AG10803 (cell line): ENCODE data around the gene PPDPF.

Experiments
- DNase-seq: peaks from one replicate; pipeline ENCODE4 v3.0.0; 2010; ENCODE audit warnings: low read depth
- H3K4me3 ChIP-seq: 2 replicates; pipeline ENCODE4 v1.5.1; 2011; ENCODE audit warnings: mild to moderate bottlenecking, low read length, control low read depth
- CTCF ChIP-seq: conservative IDR thresholded peaks from 2 replicates; pipeline ENCODE4 v1.5.1; 2011; ENCODE audit warnings: mild to moderate bottlenecking, low read length, control low read depth, inconsistent platforms

The PPDPF gene

DNA sequence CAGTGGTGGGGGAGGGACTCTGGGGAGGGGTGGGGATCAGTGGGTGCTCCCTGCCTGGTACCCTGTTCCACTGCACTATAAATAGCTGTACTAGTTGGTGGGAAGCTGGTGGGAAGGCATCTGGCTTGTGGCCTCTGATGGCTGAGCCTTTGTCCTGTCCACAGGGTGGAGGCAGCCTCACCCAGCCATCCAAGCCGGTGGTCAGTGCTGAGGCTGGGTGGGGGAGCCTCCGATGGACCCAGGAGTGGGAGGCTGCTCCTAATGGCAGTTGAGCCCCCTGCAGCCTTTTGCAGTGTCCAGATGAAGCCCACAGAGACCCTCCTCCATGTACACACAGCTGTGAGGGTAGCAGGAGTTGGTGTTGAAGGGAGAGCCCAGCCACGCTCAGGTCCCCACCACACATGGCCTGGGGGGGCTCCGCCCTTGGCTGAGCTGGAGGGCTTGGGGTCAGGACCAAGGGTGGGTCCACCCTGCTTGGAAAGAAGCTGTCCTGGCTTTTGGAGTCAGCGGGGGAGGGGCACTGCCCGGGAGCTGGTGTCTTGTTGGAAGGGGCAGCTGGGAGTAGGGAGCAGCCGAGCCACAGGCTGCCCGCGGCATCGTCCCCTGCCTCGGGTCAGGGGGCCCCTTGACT lies 2.5 kb downstream of the PPDPF start:
- DNase-seq, result no peak
- TF ChIP-seq CTCF, result no peak
- H3K4me3 ChIP-seq, result no peak overlapping the region

DNA sequence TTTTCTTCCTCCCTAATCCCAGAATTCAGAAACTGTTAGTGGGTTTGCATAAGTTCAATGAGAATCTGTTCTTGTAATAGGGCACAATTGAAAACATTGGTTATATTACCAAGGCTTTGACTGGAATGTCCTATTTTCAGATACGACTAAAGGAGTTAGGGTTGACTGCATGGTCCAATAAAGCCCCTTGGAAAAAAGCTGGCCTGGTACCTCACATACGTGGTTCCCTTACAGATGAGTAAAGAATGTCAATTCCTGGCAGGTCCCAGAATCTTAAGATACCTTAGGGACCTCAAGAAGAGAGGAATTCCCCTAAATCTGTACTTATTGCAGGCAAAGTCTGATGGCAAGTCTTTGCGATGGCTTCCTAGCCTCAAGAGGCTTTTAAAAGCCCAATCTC lies 4.6 kb downstream of the PPDPF start:
- no peak for DNase-seq
- no peak for TF ChIP-seq CTCF
- no peak overlapping the region for H3K4me3 ChIP-seq

DNA sequence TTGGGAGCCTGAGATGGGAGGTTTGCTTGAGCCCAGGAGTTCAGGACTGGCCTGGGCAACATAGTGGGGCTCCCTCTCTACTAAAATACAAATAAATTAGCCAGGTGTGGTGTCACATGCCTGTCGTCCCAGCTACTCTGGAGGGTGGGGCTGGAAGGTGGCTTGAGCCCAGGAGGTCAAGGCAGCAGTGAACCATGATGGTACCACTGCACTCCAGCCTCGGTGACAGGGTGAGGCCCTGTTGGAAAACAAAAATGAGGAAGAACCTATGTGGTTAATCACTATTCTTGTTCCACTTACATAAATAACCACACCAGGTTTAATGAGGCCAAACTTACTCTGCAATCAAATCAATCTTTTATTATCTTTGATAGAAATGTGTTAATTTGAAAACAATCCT lies 5.4 kb downstream of the PPDPF start:
- no peak overlapping the region for H3K4me3 ChIP-seq
- TF ChIP-seq CTCF, result no peak
- DNase-seq, result no peak

DNA sequence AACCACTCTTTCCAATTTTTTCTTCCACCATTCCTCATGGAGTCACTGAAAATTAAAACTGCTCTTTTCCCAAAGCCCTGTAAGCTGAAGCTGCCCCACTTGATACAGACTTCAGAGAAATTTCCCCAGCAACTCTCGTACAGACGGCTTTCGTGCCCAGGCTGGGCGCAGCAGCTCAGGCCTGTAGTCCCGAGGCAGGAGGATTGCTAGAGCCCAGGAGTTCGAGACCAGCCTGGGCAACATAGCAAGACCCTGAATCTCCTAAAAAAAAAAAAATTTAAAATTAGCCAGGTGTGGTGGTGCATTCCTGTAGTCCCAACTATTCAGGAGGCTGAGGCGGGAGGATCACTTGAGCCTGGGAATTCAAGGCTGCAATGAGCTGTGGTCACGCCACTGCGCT lies 6.6 kb downstream of the PPDPF start:
- DNase-seq, result no peak
- no peak overlapping the region for H3K4me3 ChIP-seq
- no peak for TF ChIP-seq CTCF

DNA sequence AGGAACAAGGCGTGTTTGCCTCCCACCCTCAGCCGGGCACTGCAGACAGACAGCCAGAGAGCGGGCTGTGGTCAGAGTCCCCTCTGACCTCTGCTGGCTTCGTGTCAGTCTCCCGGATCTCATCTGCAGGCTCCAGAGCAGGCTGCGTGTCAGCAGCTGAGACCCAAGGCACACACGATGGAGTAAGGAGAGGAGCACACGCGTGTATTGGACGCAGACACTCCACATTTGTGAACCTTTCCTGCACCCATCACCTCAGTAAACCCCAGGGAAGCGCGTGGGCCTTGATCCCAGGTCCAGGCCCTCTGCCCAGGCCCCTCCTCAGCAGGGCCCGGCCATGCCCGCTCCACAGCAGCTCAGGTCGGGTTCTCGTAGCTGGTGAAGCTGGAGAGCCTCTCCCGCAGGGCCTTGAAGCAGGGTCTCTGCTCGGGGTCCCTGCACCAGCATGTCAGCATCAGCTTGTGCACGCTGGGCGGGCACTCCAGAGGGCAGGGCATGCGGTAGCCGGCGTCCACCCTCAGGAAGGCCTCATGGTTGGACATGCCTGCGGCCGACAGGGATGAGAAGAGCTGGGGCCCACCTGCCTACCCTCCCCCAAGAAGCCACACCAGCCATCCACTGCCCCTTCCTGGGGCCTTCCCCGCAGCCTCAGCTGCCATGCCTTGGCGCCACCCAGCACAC lies 8.8 kb downstream of the PPDPF start:
- H3K4me3 ChIP-seq, result no peak overlapping the region
- DNase-seq, result no peak
- TF ChIP-seq CTCF, result no peak

GRCh38 chr20:63529861-63530787 lies 9.6 kb downstream of the PPDPF start:
- no peak for TF ChIP-seq CTCF
- no peak for DNase-seq
- H3K4me3 ChIP-seq, result no peak overlapping the region
